Measurements from ENCODE around the gene PLSCR3. TPM values are rescaled to one million over a fixed set of nuclear protein-coding genes. Genes with fewer than 3 reads are reported as not detected.

PLSCR3 gene
- total RNA-seq, 1 experiment from 2014 or later: 53.0 TPM

GRCh38 chr17:7440113-7440833 lies 45.9 kb upstream of the PLSCR3 start:
- Histone ChIP-seq H2AFZ (peak overlapping the region; percentile 78), H3K9me3 (ENCODE audit: insufficient read depth, low read depth) (no peaks in the 10 kb centered on the region), H3K4me2 (peak overlapping the region; percentile 90), H3K79me2 (ENCODE audit: low read depth) (peaks cover 8% of the 10 kb centered on the region; the same call in 1 of the 2 replicates), H4K20me1 (ENCODE audit: insufficient read depth) (no peaks in the 10 kb centered on the region), H3K4me3 (peak overlapping the region; percentile 71), H3K27me3 (ENCODE audit: insufficient read depth, low read depth) (no peaks in the 10 kb centered on the region), H3K4me1 (replicated peaks; ENCODE audit: insufficient read depth) (peaks cover 19% of the 10 kb centered on the region), H3K9me2 (ENCODE audit: insufficient read depth) (no peaks in the 10 kb centered on the region), H3K27ac (no peak overlapping the region), H3K36me3 (ENCODE audit: low read depth) (no peaks in the 10 kb centered on the region), H3F3A (ENCODE audit: insufficient read depth, low read depth) (peaks cover 13% of the 10 kb centered on the region; the same call in 1 of the 2 replicates)
- ChIA-PET POLR2A (ENCODE audit: unreplicated experiment) (interaction anchor here (0.7 to 1.1 kb wide), 3 partner anchors 19 to 247 kb away, joined by 15 to 26 read pairs (median 21); partner anchors contain the start of gene ZBTB4), CTCF (interaction anchor here (0.5 to 1.1 kb wide), 2 partner anchors 13 to 660 kb away, joined by 3 read pairs; no protein-coding TSS in a partner anchor)
- TF ChIP-seq EZH2 (IDR thresholded peaks at IDR 0.05; ENCODE audit: low read depth): no peak
- TF ChIP-seq, protein P1, sequence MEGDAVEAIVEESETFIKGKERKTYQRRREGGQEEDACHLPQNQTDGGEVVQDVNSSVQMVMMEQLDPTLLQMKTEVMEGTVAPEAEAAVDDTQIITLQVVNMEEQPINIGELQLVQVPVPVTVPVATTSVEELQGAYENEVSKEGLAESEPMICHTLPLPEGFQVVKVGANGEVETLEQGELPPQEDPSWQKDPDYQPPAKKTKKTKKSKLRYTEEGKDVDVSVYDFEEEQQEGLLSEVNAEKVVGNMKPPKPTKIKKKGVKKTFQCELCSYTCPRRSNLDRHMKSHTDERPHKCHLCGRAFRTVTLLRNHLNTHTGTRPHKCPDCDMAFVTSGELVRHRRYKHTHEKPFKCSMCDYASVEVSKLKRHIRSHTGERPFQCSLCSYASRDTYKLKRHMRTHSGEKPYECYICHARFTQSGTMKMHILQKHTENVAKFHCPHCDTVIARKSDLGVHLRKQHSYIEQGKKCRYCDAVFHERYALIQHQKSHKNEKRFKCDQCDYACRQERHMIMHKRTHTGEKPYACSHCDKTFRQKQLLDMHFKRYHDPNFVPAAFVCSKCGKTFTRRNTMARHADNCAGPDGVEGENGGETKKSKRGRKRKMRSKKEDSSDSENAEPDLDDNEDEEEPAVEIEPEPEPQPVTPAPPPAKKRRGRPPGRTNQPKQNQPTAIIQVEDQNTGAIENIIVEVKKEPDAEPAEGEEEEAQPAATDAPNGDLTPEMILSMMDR (conservative IDR thresholded peaks at IDR 0.05): no peak
- intact Hi-C loops (cut with micrococcal nuclease; ENCODE audit: unreplicated experiment): no loop called here
- no TSS peak for BruUV-seq (replicated peaks)
- peak in 1 of 2 experiments; percentile 51 for DNase-seq

DNA sequence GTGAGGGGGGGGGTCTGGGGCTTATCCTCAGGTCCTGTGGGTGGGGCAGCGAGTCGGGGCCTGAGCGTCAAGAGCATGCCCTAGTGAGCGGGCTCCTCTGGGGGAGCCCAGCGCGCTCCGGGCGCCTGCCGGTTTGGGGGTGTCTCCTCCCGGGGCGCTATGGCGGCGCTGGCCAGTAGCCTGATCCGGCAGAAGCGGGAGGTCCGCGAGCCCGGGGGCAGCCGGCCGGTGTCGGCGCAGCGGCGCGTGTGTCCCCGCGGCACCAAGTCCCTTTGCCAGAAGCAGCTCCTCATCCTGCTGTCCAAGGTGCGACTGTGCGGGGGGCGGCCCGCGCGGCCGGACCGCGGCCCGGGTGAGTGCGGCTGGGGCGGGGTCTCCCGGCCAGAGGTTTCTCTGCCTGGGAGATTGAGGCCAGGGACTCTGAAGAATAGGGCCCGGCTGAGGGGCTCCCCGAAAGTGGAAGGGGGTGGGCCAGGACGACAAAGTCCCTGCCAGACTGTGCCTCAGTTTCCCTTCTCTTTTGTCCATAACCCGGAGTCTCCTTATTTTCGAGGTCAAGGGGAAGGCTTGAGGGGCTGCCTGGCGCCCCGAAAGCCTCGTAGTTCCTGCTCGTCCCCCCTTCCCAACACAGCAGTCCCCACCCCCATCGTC lies 45.3 kb upstream of the PLSCR3 start, which contains the start of gene FGF11:
FGF11 (plus strand) TSS at position 51 of the 651 bp plus-strand sequence; CDS start at position 160, 109 bp downstream.
- H3K4me2 ChIP-seq: peak within 1 kb of the TSS; percentile 90
- H3K27ac ChIP-seq: no peak within 1 kb of the TSS
- intact Hi-C loops (cut with micrococcal nuclease; ENCODE audit: unreplicated experiment): loop anchor here (5.0 kb wide), 1 partner anchor 63 kb away; no protein-coding TSS in a partner anchor
- no peak for TF ChIP-seq EZH2 (IDR thresholded peaks at IDR 0.05; ENCODE audit: low read depth)
- TF ChIP-seq, protein P1 (conservative IDR thresholded peaks at IDR 0.05): no peak
- BruUV-seq (replicated peaks): no TSS peak
- no peaks in the 10 kb centered on the region for H3K27me3 ChIP-seq (ENCODE audit: insufficient read depth, low read depth)
- DNase-seq: peak in 1 of 2 experiments; percentile 31
- H4K20me1 ChIP-seq (ENCODE audit: insufficient read depth): no peaks in the 10 kb centered on the region
- no peaks in the 10 kb centered on the region for H3K36me3 ChIP-seq (ENCODE audit: low read depth)
- H3F3A ChIP-seq (ENCODE audit: insufficient read depth, low read depth): peaks cover 13% of the 10 kb centered on the region; the same call in 1 of the 2 replicates
- ChIA-PET CTCF (no interaction called here), POLR2A (ENCODE audit: unreplicated experiment) (interaction anchor here (0.8 kb wide), 1 partner anchor 20 kb away, joined by 21 read pairs; no protein-coding TSS in a partner anchor)
- H2AFZ ChIP-seq: peak within 1 kb of the TSS; percentile 78
- peaks cover 8% of the 10 kb centered on the region; the same call in 1 of the 2 replicates for H3K79me2 ChIP-seq (ENCODE audit: low read depth)
- peaks cover 17% of the 10 kb centered on the region for H3K4me1 ChIP-seq (replicated peaks; ENCODE audit: insufficient read depth)
- H3K4me3 ChIP-seq: peak within 1 kb of the TSS; percentile 71
- H3K9me2 ChIP-seq (ENCODE audit: insufficient read depth): no peaks in the 10 kb centered on the region
- no peaks in the 10 kb centered on the region for H3K9me3 ChIP-seq (ENCODE audit: insufficient read depth, low read depth)
